IMR-90 (cell line): ENCODE results near the gene SLC38A1. TPM values are rescaled to one million over a fixed set of nuclear protein-coding genes. Genes with fewer than 3 reads are reported as not detected.
A peak's percentile ranks its signal among the peaks of the same experiment; 100 is the strongest.

ENCODE experiments used
- ATAC-seq: fragments of 200-7000 bp; cut with Tn5 transposase; 2 replicates; pipeline ENCODE4 v1.9.1; 2020; ENCODE audit warnings: low read depth, mild to moderate bottlenecking, moderate library complexity
- Bru-seq: library from RNA; stranded (reverse); fragments of 400-500 nt; gene quantifications from one replicate; lab custom pipeline; 2021; lab: Mats Ljungman, UMichigan
- BruChase-seq, 2 experiments: library from RNA; stranded (reverse); fragments of 400-500 nt; gene quantifications; one replicate each; lab custom pipeline; 2021; lab: Mats Ljungman, UMichigan
- BruUV-seq: library from RNA; stranded (reverse); fragments of 400-500 nt; replicated peaks from 2 replicates; lab custom pipeline; 2021; lab: Mats Ljungman, UMichigan
- CTCF ChIA-PET: fragments of 300-600 bp; formaldehyde crosslinking; extraction: SDS; loops from one replicate; lab custom pipeline; 2021; ENCODE audit warnings: antibody characterized with exemption; lab: Yijun Ruan, JAX
- POLR2A ChIA-PET: fragments of 300-600 bp; sonication (Branson Sonifier 250); formaldehyde crosslinking; loops from one replicate; lab custom pipeline; 2022; ENCODE audit warnings: antibody characterized with exemption; ENCODE audit not compliant: unreplicated experiment; lab: Charles Lee
- DNase-seq: peaks from one replicate; pipeline ENCODE4 v3.0.0; 2013
- H2AFZ ChIP-seq: replicated peaks from 2 replicates; pipeline ENCODE3; 2013; ENCODE audit warnings: low read length, mild to moderate bottlenecking; ENCODE audit not compliant: poor library complexity
- H2AK5ac ChIP-seq: 2 replicates; pipeline ENCODE4 v1.6.1; 2013; ENCODE audit warnings: low read depth, low read length, inconsistent platforms
- H2AK9ac ChIP-seq: replicated peaks from 2 replicates; pipeline ENCODE3; 2013; ENCODE audit warnings: mild to moderate bottlenecking, low read depth, low read length, moderate library complexity; ENCODE audit not compliant: poor library complexity
- H2BK120ac ChIP-seq: 2 replicates; pipeline ENCODE4 v1.6.1; 2013; ENCODE audit warnings: low read depth, low read length, inconsistent platforms
- H2BK15ac ChIP-seq: 3 replicates; pipeline ENCODE4 v1.6.1; 2013; ENCODE audit warnings: low read depth, low read length, inconsistent platforms
- H2BK20ac ChIP-seq: 2 replicates; pipeline ENCODE4 v1.6.1; 2013; ENCODE audit warnings: low read depth, mild to moderate bottlenecking, inconsistent platforms, low read length, moderate library complexity
- H2BK5ac ChIP-seq: 2 replicates; pipeline ENCODE4 v1.6.1; 2013; ENCODE audit warnings: mild to moderate bottlenecking, low read depth, low read length, inconsistent platforms; ENCODE audit not compliant: poor library complexity, severe bottlenecking
- H3K14ac ChIP-seq: replicated peaks from 2 replicates; pipeline ENCODE4 v1.6.1; 2013; ENCODE audit warnings: low read depth, low read length, inconsistent platforms
- H3K18ac ChIP-seq: 2 replicates; pipeline ENCODE4 v1.6.1; 2013; ENCODE audit warnings: low read depth, low read length, control low read depth
- H3K23ac ChIP-seq: 2 replicates; pipeline ENCODE4 v1.6.1; 2013; ENCODE audit warnings: low read depth, low read length, inconsistent platforms
- H3K27ac ChIP-seq: 2 replicates; pipeline ENCODE4 v1.5.1; 2013; ENCODE audit warnings: mild to moderate bottlenecking, control low read depth, low read length; ENCODE audit not compliant: insufficient read depth
- H3K27me3 ChIP-seq: 2 replicates; pipeline ENCODE4 v1.6.1; 2013; ENCODE audit warnings: low read length; ENCODE audit not compliant: control insufficient read depth, insufficient read depth
- H3K36me3 ChIP-seq: 2 replicates; pipeline ENCODE4 v1.6.1; 2013; ENCODE audit warnings: low read length, mixed read lengths; ENCODE audit not compliant: control insufficient read depth, insufficient read depth
- H3K4ac ChIP-seq: 2 replicates; pipeline ENCODE4 v1.6.1; 2013; ENCODE audit warnings: low read depth, low read length, inconsistent platforms
- H3K4me1 ChIP-seq: 2 replicates; pipeline ENCODE4 v1.6.1; 2013; ENCODE audit warnings: low read length, mixed read lengths; ENCODE audit not compliant: control insufficient read depth, insufficient read depth
- H3K4me2 ChIP-seq: 2 replicates; pipeline ENCODE4 v1.6.1; 2013; ENCODE audit warnings: low read depth, mild to moderate bottlenecking, control low read depth, low read length, moderate library complexity
- H3K4me3 ChIP-seq: 2 replicates; pipeline ENCODE4 v1.5.1; 2013; ENCODE audit warnings: low read depth, mild to moderate bottlenecking, control low read depth, low read length, moderate library complexity; ENCODE audit not compliant: insufficient read depth
- H3K56ac ChIP-seq: 2 replicates; pipeline ENCODE4 v1.6.1; 2013; ENCODE audit warnings: low read length, inconsistent platforms; ENCODE audit not compliant: insufficient read depth; ENCODE audit errors: extremely low read depth
- H3K79me1 ChIP-seq, 2 experiments: 2 replicates each; pipeline ENCODE4 v1.6.1; 2013; ENCODE audit warnings: low read length in 2 of 2, inconsistent platforms in 1 of 2, low read depth in 1 of 2
- H3K9ac ChIP-seq: 2 replicates; pipeline ENCODE4 v1.6.1; 2013; ENCODE audit warnings: low read depth, low read length, control low read depth
- H3K9me1 ChIP-seq: 2 replicates; pipeline ENCODE4 v1.6.1; 2013; ENCODE audit warnings: low read length, inconsistent platforms; ENCODE audit not compliant: insufficient read depth
- H3K9me3 ChIP-seq: 2 replicates; pipeline ENCODE4 v1.6.1; 2013; ENCODE audit warnings: low read length; ENCODE audit not compliant: control insufficient read depth, insufficient read depth
- H4K20me1 ChIP-seq: 2 replicates; pipeline ENCODE4 v1.6.1; 2013; ENCODE audit warnings: low read length, inconsistent platforms; ENCODE audit not compliant: insufficient read depth
- H4K5ac ChIP-seq: 2 replicates; pipeline ENCODE4 v1.6.1; 2013; ENCODE audit warnings: mild to moderate bottlenecking, low read depth, low read length, control low read depth
- H4K8ac ChIP-seq, 2 experiments: 2 replicates each; pipeline ENCODE4 v1.6.1; 2013; ENCODE audit warnings: low read depth in 2 of 2, low read length in 2 of 2, control low read depth in 1 of 2, inconsistent platforms in 1 of 2
- H4K91ac ChIP-seq: 2 replicates; pipeline ENCODE4 v1.6.1; 2013; ENCODE audit warnings: low read depth, low read length, inconsistent platforms; ENCODE audit not compliant: insufficient read depth
- BHLHE40 ChIP-seq: fragments of 150-350 bp; IDR thresholded peaks from 2 replicates; pipeline ENCODE4 v1.6.1; 2016; ENCODE audit warnings: mild to moderate bottlenecking, low read depth, low read length
- CEBPB ChIP-seq: IDR thresholded peaks from 2 replicates; pipeline ENCODE4 v1.6.1; 2012; ENCODE audit warnings: low read depth, low read length, improper control_type of control experiment
- ELK1 ChIP-seq: fragments of 150-350 bp; IDR thresholded peaks from 2 replicates; pipeline ENCODE4 v1.6.1; 2016; ENCODE audit warnings: low read depth, mild to moderate bottlenecking, low read length, moderate library complexity, borderline replicate concordance
- FOS ChIP-seq: fragments of 150-350 bp; IDR thresholded peaks from 2 replicates; pipeline ENCODE4 v1.6.1; 2016; ENCODE audit warnings: low read depth, low read length
- MAFK ChIP-seq: IDR thresholded peaks from 2 replicates; pipeline ENCODE4 v1.6.1; 2012; ENCODE audit warnings: low read depth, low read length, improper control_type of control experiment
- MXI1 ChIP-seq: IDR thresholded peaks from 2 replicates; pipeline ENCODE4 v1.6.1; 2012; ENCODE audit warnings: low read depth, mild to moderate bottlenecking, low read length, moderate library complexity, borderline replicate concordance
- POLR2A ChIP-seq: IDR thresholded peaks from 2 replicates; pipeline ENCODE4 v1.6.1; 2012; ENCODE audit warnings: mild to moderate bottlenecking, low read depth, low read length
- USF2 ChIP-seq: fragments of 150-350 bp; IDR thresholded peaks from 2 replicates; pipeline ENCODE4 v1.6.1; 2017; ENCODE audit warnings: mild to moderate bottlenecking, antibody characterized with exemption, low read length, low read depth
- WGBS, 2 experiments: methylation state at CpG; one replicate each; pipeline versions ENCODE4 v1.1.5 to v1.1.7; 2013; ENCODE audit warnings: missing lambda C conversion rate in 2 of 2; ENCODE audit not compliant: insufficient read length in 1 of 2; ENCODE audit errors: extremely low coverage in 2 of 2; 5-methylcytosine and 5-hydroxymethylcytosine counted together
- dilution Hi-C: fragments of 300-500 bp; cut with HindIII; formaldehyde crosslinking; loops from one replicate; pipeline ENCODE4 v1.14.3; 2018; ENCODE audit warnings: low sequenced_read_pairs; ENCODE audit not compliant: unreplicated experiment
- in situ Hi-C: fragments of 300-500 bp; cut with MboI; formaldehyde crosslinking; loops from 3 replicates; pipeline ENCODE4 v1.14.3; 2019; ENCODE audit warnings: low sequenced_read_pairs, inconsistent platforms, mixed read lengths
- intact Hi-C: fragments of 100-400 bp; cut with micrococcal nuclease; formaldehyde crosslinking; loops from 2 replicates; pipeline ENCODE4 v1.10.0; 2022
- long read RNA-seq: library from polyadenylated mRNA; unstranded; transcript quantifications from one replicate; pipeline ENCODE4 v2.0.0, GENCODE V29; 2021; ENCODE audit not compliant: unreplicated experiment
- polyA plus RNA-seq, 3 experiments: library from polyadenylated mRNA; depleted of rRNA; stranded (reverse); fragments of >200 nt; gene quantifications; 2 replicates each; pipeline ENCODE4 v1.2.3, GENCODE V29; 2012; ENCODE audit warnings: low replicate concordance in 1 of 3
- total RNA-seq: library from RNA; depleted of rRNA; stranded (reverse); fragments of >200 nt; gene quantifications from 2 replicates; pipeline ENCODE4 v1.2.3, GENCODE V29; 2012; rRNA removed

Gene SLC38A1
- 61.5 and 71.9 TPM in 2 replicates for total RNA-seq
- polyA plus RNA-seq (2012; rRNA removed), result 20.9 and 22.8 TPM in 2 replicates
- 4.7 and 6.3 TPM in 2 replicates for polyA plus RNA-seq (2012; cell fraction: cytosol; rRNA removed)
- polyA plus RNA-seq (2012; cell fraction: nucleus; rRNA removed; ENCODE audit: low replicate concordance), result 11.9 and 24.4 TPM in 2 replicates
- Bru-seq, nascent RNA, result percentile 97 among the genes with signal in this experiment
- percentile 96 among the genes with signal in this experiment for BruChase-seq, experiment 1, labeled RNA remaining after a 6-hour chase
- BruChase-seq, experiment 2, labeled RNA remaining after a 2-hour chase, result percentile 96 among the genes with signal in this experiment
- long read RNA-seq, full-length matches to known transcripts, result 52 of 118 reads
- long read RNA-seq, partial matches to known transcripts, result 6 of 118 reads
- long read RNA-seq, other reads (novel, unspliced or antisense), result 60 of 118 reads

DNA sequence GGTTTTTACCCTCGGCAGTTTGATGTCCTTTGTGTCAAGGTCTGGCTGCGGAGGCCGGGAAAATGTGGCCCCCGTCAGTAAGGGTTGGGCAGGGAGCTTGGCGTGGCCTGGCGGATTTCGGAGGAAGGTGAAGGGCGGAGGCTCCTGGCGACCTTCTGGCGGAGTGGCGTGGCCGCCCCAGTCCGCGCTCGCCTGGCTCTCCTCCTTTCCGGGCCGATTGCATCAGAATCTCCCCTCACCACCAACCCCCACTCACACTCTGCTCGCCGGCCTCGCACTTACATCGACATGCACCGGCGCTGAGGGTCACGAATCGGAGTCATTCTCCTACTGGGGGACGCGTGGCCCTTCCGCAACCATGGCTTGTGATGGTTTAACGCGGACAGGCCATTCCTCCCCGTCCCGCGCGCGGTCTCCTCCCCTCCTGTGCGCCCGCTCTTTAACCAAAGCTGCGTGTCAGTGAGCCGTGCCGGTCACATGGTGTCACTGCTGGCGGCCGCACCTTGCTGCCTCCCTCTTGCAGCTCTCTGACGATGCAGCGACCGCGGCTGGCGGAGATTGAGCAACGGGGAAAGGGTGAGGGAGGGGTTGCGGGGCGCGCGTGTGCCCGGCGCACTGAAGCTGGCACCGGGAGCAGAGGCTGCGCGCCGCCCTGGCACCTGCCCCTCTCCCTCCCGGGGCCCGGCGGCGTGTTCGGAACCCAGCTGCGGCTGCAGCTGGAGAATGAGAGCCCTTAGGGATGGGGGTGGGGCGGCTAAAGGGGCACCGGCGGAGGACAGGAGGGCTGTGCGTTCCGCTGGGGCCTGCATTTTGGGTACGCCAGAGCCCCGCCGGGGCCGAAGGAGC lies at the start of gene SLC38A1:
TSS of gene SLC38A1 (minus strand) at position 461 of the 846 bp plus-strand sequence. CDS start 29,243 bp downstream, outside the sequence.
- in situ Hi-C loops (loop anchor here (5.0 kb wide), 1 partner anchor 52 kb away; no protein-coding TSS in a partner anchor), dilution Hi-C loops (no loop called here), intact Hi-C loops (loop anchor here (2.0 to 10.0 kb wide), 6 partner anchors 88 to 666 kb away; partner anchors contain the start of gene SCAF11)
- Histone ChIP-seq H3K9ac (peak within 1 kb of the TSS; percentile 98), H3K4ac (peak within 1 kb of the TSS; percentile 96), H4K5ac (peak within 1 kb of the TSS; percentile 68), H3K27ac (peak within 1 kb of the TSS; percentile 91), H4K8ac (peak within 1 kb of the TSS; percentile 93 to 99), H3K14ac (peak within 1 kb of the TSS; percentile 94), H3K56ac (peak within 1 kb of the TSS; percentile 96), H3K27me3 (no peaks in the 10 kb centered on the region), H3K23ac (peak within 1 kb of the TSS; percentile 85), H3K9me3 (no peaks in the 10 kb centered on the region), H2BK20ac (peak within 1 kb of the TSS; percentile 75; the same call in 1 of the 2 replicates), H2BK5ac (peak within 1 kb of the TSS; percentile 22), H2AK5ac (peak within 1 kb of the TSS; percentile 94), H3K36me3 (no peaks in the 10 kb centered on the region), H3K9me1 (peaks cover 12% of the 10 kb centered on the region), H3K79me1 (peaks cover 8 to 34% of the 10 kb centered on the region in 2 experiments; a peak in 3 of 4 replicates), H2BK120ac (peak within 1 kb of the TSS; percentile 91), H3K18ac (peak within 1 kb of the TSS; percentile 71), H3K4me3 (peak within 1 kb of the TSS; percentile 96), H4K20me1 (peaks cover 29% of the 10 kb centered on the region; the same call in 1 of the 2 replicates), H2AFZ (peak within 1 kb of the TSS; percentile 93), H2AK9ac (peak within 1 kb of the TSS; percentile 98), H3K4me1 (peaks cover 16% of the 10 kb centered on the region), H3K4me2 (peak within 1 kb of the TSS; percentile 81), H2BK15ac (peak within 1 kb of the TSS; percentile 99; the same call in 2 of the 3 replicates), H4K91ac (peak within 1 kb of the TSS; percentile 99)
- no peak for TF ChIP-seq FOS
- peak; percentile 63; the same call in 1 of the 2 replicates for TF ChIP-seq POLR2A
- peak; percentile 83 for TF ChIP-seq USF2
- TF ChIP-seq BHLHE40, result peak; percentile 65; the same call in 1 of the 2 replicates
- peak; percentile 91 for TF ChIP-seq CEBPB
- peak; percentile 53; the same call in 1 of the 2 replicates for TF ChIP-seq MXI1
- no peak for TF ChIP-seq ELK1
- TF ChIP-seq MAFK, result no peak
- 1% methylated on average over 23 of the region's 73 CpGs; no CpG with 5 or more reads in 1 of the 2 experiments for WGBS, 2 experiments
- BruUV-seq, result TSS peak; percentile 11
- ChIA-PET CTCF (interaction anchor here (0.8 to 0.9 kb wide), 2 partner anchors 9 to 87 kb away, joined by 4 to 5 read pairs; no protein-coding TSS in a partner anchor), POLR2A (interaction anchor here (0.6 to 1.0 kb wide), 3 partner anchors 9 to 1552 kb away, joined by 3 to 4 read pairs (median 3); no protein-coding TSS in a partner anchor)
- ATAC-seq (peak; percentile 70), DNase-seq (peak; percentile 74)
